GM15510 (cell line): ENCODE data around the gene FKBP14.
A peak's percentile ranks its signal among the peaks of the same experiment; 100 is the strongest.

Experiments
- POLR2A ChIP-seq: IDR thresholded peaks from 3 replicates; pipeline ENCODE4 v1.6.1; 2011; ENCODE audit warnings: borderline replicate concordance; ENCODE audit not compliant: insufficient read length; ENCODE audit errors: extremely low read depth

The FKBP14 gene

GRCh38 chr7:29989257-29989995 is 37.1 kb downstream of the FKBP14 start, which contains the start of gene SCRN1:
Gene SCRN1 (minus strand): TSS chr7:29989801. CDS start chr7:29969067, 20,734 bp downstream.
- peak; percentile 70 for TF ChIP-seq POLR2A

DNA sequence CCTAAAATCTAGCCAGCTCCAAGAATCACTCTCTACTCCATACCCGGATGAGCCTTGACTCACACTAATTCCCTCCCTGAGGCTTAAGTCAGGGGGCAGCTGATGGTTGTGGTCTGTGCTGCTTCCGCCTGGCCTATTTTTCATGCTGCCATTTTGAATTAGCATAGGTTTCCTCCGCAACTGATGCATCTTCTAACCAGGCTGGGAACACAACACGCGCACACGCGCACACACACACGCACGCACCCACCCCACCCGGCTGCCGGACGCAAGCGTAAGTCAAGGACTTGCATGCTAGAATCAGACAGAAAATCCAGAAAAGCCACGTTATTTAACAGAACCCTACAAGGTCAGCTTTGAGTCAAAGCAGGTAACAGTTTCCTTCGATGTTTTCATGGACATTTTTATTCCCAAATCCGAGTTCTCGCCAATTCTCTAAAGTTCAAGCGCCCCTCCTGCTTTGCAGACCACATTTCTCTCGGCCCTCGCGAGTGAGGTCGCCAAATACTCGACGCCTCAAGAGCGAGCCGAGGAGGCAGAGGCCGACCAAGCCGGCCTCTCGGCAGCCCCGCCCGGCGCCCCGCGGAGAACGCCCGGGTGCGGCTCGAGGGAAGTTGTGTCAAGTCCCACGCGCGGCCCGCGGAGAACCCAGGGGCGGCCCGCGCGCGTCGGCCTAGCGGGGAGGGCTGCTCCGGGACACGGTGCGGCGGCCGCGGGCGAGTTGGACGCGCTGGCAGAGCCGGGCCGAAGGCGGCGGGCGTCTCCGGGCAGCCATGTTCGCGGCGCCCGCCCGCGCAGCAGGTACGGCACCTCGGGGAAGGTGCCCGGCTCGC is 37.9 kb downstream of the FKBP14 start:
- peak; percentile 58 for TF ChIP-seq POLR2A

DNA sequence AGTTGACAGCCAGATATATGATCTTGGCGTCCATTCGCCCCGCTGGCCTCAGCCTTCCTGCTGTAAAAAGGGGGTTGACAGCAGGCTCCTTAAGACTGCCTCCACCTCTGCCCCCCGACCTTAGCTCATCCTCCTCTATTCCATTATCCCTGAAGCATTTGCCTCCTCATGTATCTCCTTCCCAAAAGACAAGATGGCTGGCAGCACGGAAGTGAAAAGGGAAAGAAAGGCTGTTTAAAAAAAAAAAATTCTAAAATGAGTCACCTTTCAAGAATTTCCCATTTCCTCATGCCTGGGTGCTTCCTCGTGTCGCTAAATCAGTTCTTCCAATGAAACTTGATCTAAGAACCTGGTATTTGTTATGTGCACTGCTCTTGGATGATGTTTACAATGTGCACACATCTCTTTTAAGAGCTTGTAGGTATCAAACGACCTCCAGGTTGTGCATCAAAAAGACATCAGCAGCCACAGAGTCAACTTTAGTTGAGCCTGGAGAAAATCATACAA is 38.6 kb downstream of the FKBP14 start:
- TF ChIP-seq POLR2A = no peak

DNA sequence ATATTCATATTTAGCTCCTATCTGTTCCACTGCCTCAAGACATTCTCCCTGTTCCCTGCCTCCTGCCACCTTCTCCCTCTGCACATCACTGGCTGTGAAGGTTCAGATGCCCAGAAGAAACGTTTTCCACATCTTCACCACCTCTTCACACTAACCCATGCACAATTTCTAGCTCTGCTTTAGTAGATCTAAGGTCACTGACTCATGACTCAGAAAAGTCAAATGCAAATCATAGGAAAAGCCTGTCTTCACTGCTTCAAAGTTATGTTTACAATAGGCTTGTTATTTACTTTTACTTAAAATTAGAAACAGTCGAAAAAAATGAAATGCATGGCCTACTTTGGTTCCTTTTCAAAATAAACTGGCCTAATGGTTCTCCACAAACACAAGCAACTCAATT is 39.4 kb downstream of the FKBP14 start:
- TF ChIP-seq POLR2A = no peak

GRCh38 chr7:29980151-29980550 is 46.4 kb downstream of the FKBP14 start:
- TF ChIP-seq POLR2A = no peak

- no peak for TF ChIP-seq POLR2A
Measured at GRCh38 chr7:29977886-29978651, 48.4 kb downstream of the FKBP14 start.

DNA sequence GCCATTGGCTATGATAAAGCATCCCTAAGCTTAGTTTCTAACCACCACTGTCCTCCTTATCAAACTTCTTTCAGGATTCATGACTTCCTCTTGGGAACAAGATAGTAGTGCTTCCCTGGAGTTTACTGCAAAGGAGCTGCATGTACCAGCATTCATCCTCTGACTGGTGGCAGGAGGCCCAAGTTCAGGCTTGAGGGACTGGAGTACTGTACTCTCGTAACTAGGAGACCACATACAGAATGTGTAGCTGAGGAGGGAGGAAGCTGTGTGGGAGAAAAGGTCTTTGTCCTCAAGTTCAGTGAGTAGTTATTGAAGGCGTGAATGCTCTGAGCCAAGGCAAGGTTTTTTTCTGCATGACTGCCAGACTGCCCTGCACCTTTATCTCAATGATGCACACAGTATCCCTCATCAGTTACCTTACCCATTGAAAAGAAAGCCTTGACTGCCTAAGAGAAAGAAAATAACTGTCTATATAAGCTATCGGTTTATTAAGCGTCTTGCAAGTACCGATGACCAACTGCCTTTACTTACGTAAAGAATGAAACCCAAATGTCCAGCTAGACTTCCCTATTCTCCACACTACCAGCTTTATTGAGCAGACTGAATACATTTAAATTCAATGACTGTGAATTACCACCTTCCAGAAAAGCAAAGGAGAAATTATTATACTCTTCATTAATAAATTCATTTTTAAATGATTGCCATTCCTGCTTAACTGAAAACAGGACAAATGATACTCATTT is 49.7 kb downstream of the FKBP14 start:
- no peak for TF ChIP-seq POLR2A

- TF ChIP-seq POLR2A = no peak
Measured at GRCh38 chr7:29976266-29976665, 50.2 kb downstream of the FKBP14 start.

DNA sequence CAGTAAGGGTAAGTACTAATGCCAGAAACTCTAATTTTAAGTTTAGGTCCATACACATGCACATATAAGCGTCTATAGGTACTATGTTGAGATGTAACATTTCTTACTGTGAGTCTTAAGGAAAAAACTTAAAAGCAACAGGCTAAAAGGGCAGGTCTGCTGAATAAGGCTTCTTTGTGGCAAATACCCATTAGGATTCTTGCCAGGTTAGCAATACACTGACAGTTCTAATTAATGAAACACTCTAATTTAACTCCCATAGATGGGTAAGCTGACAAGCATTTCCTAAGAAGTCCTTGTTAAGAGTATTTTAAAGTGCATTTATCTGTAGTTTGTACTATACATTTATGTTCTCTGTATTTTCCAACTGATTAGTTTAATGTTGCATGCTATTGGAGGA is 50.9 kb downstream of the FKBP14 start:
- TF ChIP-seq POLR2A = no peak

GRCh38 chr7:29974286-29974685 is 52.2 kb downstream of the FKBP14 start:
- TF ChIP-seq POLR2A = no peak

DNA sequence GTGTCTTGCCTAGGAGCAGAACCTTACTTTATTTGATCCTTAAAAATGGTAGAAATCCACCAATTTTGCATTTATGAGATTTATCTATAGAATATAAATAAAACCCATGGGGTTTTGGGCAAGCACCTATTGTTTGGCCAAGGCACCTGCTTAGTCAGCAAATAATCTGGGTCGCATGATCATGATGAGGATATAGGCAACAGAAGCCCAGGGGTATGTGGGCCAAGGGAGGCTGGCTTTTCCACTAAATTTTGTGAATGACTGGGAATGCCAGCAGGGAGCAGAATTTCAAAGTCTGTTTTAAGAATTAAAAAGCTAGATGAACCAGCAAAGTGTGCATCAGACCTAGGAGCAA is 54.2 kb downstream of the FKBP14 start:
- no peak for TF ChIP-seq POLR2A

DNA sequence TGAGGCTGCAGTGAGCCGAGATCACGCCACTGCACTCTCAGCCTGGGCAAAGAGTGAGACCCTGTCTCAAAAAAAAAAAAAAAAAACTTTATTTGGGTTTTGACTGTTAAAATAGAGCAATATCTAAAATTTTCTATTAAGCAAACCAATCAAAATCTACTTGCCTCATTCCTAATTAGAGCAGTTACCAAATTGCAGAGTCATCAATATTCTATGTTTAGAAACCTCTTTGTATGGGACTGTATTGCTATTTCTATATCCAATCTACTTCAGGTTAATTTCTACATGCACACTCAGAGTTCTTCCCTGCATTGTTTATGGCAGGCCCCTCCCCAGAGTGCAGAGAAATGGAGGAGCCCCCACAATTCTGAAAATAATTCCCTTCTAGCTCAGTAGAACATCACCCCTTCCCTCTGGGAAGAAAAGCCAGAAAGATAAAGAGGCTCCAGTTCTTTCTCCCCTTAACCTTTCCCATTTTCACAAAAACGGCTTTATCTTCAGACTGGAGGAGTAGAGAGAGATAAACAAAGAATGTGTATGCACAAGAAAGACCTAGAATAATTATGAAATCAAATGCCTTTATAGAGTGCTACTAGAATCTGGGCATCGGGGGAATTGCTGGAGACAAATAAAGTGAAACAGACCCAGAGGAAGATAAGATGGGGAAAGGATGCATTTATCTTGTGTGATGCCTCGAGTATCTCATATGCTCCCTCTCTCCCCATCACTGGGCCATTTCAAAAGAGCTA is 54.8 kb downstream of the FKBP14 start:
- TF ChIP-seq POLR2A = no peak

DNA sequence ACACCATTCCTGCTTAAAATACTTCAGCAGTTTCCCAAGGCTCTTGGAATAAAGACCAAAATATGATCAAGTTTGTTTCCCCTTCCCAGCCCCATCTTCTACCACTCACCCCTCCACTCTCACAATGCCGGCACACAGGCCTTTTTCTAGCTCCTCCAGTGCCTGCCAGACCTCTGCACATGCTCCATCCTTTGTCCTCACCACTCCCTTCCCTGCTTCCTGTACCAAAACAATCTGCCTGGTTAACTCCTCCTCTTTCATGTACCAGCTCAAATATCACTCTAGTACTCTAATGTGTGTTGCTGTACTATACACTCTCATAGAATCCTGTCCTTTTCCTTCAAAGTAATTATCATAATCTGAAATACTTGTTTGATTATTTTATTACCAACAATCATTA is 56.3 kb downstream of the FKBP14 start:
- TF ChIP-seq POLR2A = no peak

- TF ChIP-seq POLR2A = no peak
Measured at GRCh38 chr7:29969738-29970137, 56.8 kb downstream of the FKBP14 start.

DNA sequence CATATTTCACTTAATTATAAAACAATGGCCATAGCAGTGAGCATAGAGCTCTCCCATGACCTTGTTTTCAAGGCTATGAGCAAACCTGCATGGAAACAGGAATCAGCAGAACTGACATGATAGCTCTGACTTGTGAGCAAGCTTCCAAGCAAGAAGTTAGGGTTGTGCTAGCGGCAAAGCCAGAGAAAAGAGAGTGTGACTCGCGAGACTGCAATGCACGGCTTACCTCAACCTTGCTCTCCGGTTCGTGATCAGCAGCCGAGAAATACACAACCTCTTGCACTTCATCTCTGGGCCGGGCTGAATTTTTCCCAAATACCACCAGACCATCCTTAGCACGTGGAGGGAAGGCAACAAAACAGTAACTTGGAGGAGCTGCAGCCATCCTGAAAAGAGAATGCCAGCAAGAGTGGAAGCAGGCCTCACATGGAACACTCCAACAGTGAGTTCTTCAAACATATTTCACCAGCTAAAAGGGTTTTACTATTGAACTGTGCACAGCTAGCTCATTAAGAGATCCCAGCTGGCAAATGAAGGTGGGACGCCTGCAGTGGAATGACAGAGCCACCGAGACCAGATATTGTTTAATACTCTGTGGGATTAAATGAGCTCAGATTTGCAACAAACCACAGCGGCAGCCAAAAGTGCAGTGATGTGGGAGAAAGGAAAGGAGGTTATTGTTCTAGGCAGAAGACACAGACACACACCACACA is 57.7 kb downstream of the FKBP14 start:
- TF ChIP-seq POLR2A = no peak
